Neural crest cell (in vitro differentiated cells): Measurements from ENCODE around the gene DENND1A. TPM values are rescaled to one million over a fixed set of nuclear protein-coding genes. Genes with fewer than 3 reads are reported as not detected.
"Not testable (repeated sequence)": the region's sequence is repeated elsewhere in the genome, so short reads cannot be mapped to it uniquely, and the experiment has no call there.

Source experiments
- DNase-seq: peaks from one replicate; pipeline ENCODE4 v3.0.0; 2021; ENCODE audit warnings: low read depth, mixed read lengths, low spot score
- H3K27ac Mint-ChIP-seq: one replicate; pipeline ENCODE4 v1.8.0; 2021; ENCODE audit warnings: mild to moderate bottlenecking, mixed read lengths; ENCODE audit not compliant: unreplicated experiment
- H3K27me3 Mint-ChIP-seq: 2 replicates; pipeline ENCODE4 v1.8.0; 2021; ENCODE audit warnings: low read depth, mild to moderate bottlenecking, mixed read lengths
- H3K36me3 Mint-ChIP-seq: 2 replicates; pipeline ENCODE4 v1.8.0; 2021; ENCODE audit warnings: low read depth, mild to moderate bottlenecking, mixed read lengths
- H3K4me1 Mint-ChIP-seq: 2 replicates; pipeline ENCODE4 v1.8.0; 2021; ENCODE audit warnings: mixed read lengths
- H3K4me3 Mint-ChIP-seq: one replicate; pipeline ENCODE4 v1.8.0; 2021; ENCODE audit warnings: mild to moderate bottlenecking, mixed read lengths
- H3K9me3 Mint-ChIP-seq: 2 replicates; pipeline ENCODE4 v1.8.0; 2021; ENCODE audit warnings: mixed read lengths
- CTCF ChIP-seq: fragments of 200-600 bp; sonication (generic); conservative IDR thresholded peaks from 2 replicates; pipeline ENCODE4 v1.5.0; 2021; ENCODE audit warnings: antibody characterized with exemption, mild to moderate bottlenecking
- total RNA-seq: library from RNA; stranded (reverse); gene quantifications from 2 replicates; pipeline ENCODE4 v1.2.1, GENCODE V29; 2021

DENND1A gene
- total RNA-seq, 1 donor from 2014 or later, result 17.8 TPM

DNA sequence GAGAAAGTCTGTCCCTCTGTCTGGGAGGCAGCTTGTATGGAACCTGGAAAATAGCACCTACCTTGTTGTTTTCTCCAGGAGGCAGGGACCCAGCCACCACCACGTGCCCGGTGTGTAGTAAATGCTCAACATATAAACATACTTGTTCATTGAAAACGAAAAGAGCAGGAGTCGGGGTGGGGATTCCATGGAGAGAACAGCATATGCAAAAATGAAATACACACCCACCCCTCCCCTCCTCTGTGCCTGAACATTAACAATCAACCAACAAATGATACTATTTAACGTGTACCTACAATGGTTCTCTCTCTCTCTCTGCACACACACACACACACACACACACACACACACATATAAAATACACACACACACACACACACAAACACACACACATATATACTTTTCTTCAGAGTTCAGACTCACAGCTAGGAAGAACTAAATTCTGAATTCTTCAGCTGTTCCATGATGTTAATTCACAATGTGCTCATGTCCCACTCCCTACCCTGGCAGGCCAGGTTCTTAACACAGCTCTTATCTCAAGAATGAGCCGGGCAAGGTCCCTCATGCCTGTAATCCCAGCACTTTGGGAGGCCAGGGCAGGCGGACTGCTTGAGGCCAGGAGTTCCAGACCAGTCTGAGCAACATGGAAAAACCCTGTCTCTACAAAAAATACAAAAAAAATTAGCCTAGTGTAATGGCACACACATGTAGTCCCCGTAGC lies 16.3 kb upstream of the DENND1A start:
- H3K4me3 Mint-ChIP-seq, result no peak overlapping the region
- no peak overlapping the region for H3K27ac Mint-ChIP-seq
- DNase-seq, result no peak
- no peak for TF ChIP-seq CTCF
- peaks cover 2% of the 10 kb centered on the region for H3K9me3 Mint-ChIP-seq
- H3K36me3 Mint-ChIP-seq, result no peaks in the 10 kb centered on the region
- no peaks in the 10 kb centered on the region for H3K4me1 Mint-ChIP-seq
- H3K27me3 Mint-ChIP-seq, result peaks cover 15% of the 10 kb centered on the region

GRCh38 chr9:123945532-123945931 lies 15.6 kb upstream of the DENND1A start:
- no peak overlapping the region for H3K4me3 Mint-ChIP-seq
- H3K27me3 Mint-ChIP-seq, result peaks cover 13% of the 10 kb centered on the region

GRCh38 chr9:123944464-123944863 lies 14.5 kb upstream of the DENND1A start:
- not testable (repeated sequence) for H3K4me1 Mint-ChIP-seq, H3K4me3 Mint-ChIP-seq, H3K36me3 Mint-ChIP-seq, DNase-seq, H3K27ac Mint-ChIP-seq, H3K9me3 Mint-ChIP-seq
- H3K27me3 Mint-ChIP-seq, result peaks cover 11% of the 10 kb centered on the region

More at GRCh38 chr9:123945532-123945931, 15.6 kb upstream of the DENND1A start:
- no peaks in the 10 kb centered on the region for H3K4me1 Mint-ChIP-seq
- TF ChIP-seq CTCF, result no peak
- DNase-seq, result no peak
- no peak overlapping the region for H3K27ac Mint-ChIP-seq
- H3K9me3 Mint-ChIP-seq, result no peaks in the 10 kb centered on the region
- no peaks in the 10 kb centered on the region for H3K36me3 Mint-ChIP-seq

GRCh38 chr9:123943671-123944070 lies 13.7 kb upstream of the DENND1A start:
- H3K27me3 Mint-ChIP-seq, result peaks cover 16% of the 10 kb centered on the region
- H3K4me1 Mint-ChIP-seq, result no peaks in the 10 kb centered on the region
- no peak overlapping the region for H3K4me3 Mint-ChIP-seq
- no peak for TF ChIP-seq CTCF
- no peaks in the 10 kb centered on the region for H3K9me3 Mint-ChIP-seq
- H3K27ac Mint-ChIP-seq, result no peak overlapping the region
- DNase-seq, result no peak
- no peaks in the 10 kb centered on the region for H3K36me3 Mint-ChIP-seq

- H3K27ac Mint-ChIP-seq, result no peak overlapping the region
- TF ChIP-seq CTCF, result no peak
- H3K9me3 Mint-ChIP-seq, result peaks cover 2% of the 10 kb centered on the region
- peaks cover 20% of the 10 kb centered on the region for H3K27me3 Mint-ChIP-seq
- H3K4me1 Mint-ChIP-seq, result no peaks in the 10 kb centered on the region
- no peaks in the 10 kb centered on the region for H3K36me3 Mint-ChIP-seq
- H3K4me3 Mint-ChIP-seq, result no peak overlapping the region
- DNase-seq, result no peak
Measured at GRCh38 chr9:123942542-123942941, 12.6 kb upstream of the DENND1A start.

DNA sequence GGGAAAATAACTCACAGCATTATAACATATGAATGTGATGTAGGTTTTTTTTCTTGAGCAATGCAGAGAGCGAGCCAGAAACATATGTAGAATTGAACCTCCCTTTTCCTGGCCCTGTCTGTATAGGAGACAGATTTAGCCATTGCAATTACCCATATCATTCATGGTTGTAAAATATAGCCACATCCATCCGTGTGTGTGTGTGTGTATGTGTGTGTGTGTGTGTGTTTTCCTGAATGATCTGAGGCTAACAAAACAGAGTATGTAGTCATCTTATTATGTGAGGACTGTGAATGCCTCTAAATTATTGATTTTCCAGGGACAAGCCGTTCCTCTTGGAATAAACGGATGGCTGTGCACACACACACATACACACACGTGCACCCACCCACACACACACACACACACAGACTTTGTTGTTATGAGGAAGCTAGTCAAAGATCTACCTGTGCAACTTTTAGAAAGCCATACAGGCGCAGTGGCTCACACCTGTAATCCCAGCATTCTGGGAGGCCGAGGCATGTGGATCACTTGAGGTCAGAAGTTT lies 11.7 kb upstream of the DENND1A start:
- no peak for DNase-seq
- Mint-ChIP-seq H3K4me1 (no peaks in the 10 kb centered on the region), H3K4me3 (no peak overlapping the region), H3K27me3 (peaks cover 22% of the 10 kb centered on the region), H3K9me3 (peaks cover 4% of the 10 kb centered on the region), H3K36me3 (no peaks in the 10 kb centered on the region), H3K27ac (no peak overlapping the region)
- TF ChIP-seq CTCF, result no peak
